DOHH2 (cell line): ENCODE measurements around the gene SEMA5B.

Source experiments
- EZH2phosphoT487 ChIP-seq: fragments of 200-600 bp; sonication (generic); IDR thresholded peaks from 2 replicates; pipeline ENCODE4 v1.6.1; 2017; ENCODE audit warnings: borderline replicate concordance, mild to moderate bottlenecking, antibody characterized with exemption, low read length, moderate library complexity, mixed read lengths
- TF ChIP-seq, protein P1 (sequence below): fragments of 200-600 bp; sonication (generic); IDR thresholded peaks from one replicate; pipeline ENCODE4 v1.5.1; 2014; ENCODE audit warnings: antibody characterized with exemption, mild to moderate bottlenecking, low read depth, low read length; ENCODE audit not compliant: poor library complexity, severe bottlenecking

DNA sequence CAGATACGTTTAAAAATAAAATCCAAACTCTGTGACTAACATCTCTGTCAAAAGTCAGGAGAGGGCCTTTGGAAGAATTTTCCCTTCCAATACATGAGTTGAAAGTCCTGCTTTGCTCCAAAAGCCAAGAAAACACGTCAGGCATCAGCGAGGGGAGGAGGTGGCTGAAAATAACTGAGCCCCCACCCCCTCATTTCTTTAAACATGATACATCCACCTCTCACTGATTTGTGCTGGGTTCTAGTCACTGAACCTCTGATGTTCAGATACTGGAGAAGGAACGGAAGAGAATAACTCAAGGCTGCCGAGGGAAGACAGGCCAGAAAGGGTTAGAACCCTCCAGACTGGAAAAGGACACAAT, 9.4 kb upstream of the SEMA5B start:
- TF ChIP-seq, protein P1, sequence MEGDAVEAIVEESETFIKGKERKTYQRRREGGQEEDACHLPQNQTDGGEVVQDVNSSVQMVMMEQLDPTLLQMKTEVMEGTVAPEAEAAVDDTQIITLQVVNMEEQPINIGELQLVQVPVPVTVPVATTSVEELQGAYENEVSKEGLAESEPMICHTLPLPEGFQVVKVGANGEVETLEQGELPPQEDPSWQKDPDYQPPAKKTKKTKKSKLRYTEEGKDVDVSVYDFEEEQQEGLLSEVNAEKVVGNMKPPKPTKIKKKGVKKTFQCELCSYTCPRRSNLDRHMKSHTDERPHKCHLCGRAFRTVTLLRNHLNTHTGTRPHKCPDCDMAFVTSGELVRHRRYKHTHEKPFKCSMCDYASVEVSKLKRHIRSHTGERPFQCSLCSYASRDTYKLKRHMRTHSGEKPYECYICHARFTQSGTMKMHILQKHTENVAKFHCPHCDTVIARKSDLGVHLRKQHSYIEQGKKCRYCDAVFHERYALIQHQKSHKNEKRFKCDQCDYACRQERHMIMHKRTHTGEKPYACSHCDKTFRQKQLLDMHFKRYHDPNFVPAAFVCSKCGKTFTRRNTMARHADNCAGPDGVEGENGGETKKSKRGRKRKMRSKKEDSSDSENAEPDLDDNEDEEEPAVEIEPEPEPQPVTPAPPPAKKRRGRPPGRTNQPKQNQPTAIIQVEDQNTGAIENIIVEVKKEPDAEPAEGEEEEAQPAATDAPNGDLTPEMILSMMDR, result no peak
- no peak for TF ChIP-seq EZH2phosphoT487
